KG1 (cell line): ENCODE data around the gene HDAC9.

ENCODE experiments used
- DNase-seq: peaks from one replicate; lab custom pipeline; 2025; lab: John Stamatoyannopoulos, UW

HDAC9 gene

GRCh38 chr7:18659746-18660145 is 164.2 kb downstream of the HDAC9 start:
- no peak for DNase-seq

GRCh38 chr7:18663321-18663720 is 167.8 kb downstream of the HDAC9 start:
- peak; percentile 55 for DNase-seq

- peak; percentile 59 for DNase-seq
Observed at GRCh38 chr7:18666107-18666728, 170.7 kb downstream of the HDAC9 start.

- DNase-seq: no peak
Observed at GRCh38 chr7:18667466-18667865, 171.9 kb downstream of the HDAC9 start.

- DNase-seq: no peak
Observed at GRCh38 chr7:18671176-18671575, 175.6 kb downstream of the HDAC9 start.

- no peak for DNase-seq
Observed at GRCh38 chr7:18675579-18675978, 180.0 kb downstream of the HDAC9 start.

DNA sequence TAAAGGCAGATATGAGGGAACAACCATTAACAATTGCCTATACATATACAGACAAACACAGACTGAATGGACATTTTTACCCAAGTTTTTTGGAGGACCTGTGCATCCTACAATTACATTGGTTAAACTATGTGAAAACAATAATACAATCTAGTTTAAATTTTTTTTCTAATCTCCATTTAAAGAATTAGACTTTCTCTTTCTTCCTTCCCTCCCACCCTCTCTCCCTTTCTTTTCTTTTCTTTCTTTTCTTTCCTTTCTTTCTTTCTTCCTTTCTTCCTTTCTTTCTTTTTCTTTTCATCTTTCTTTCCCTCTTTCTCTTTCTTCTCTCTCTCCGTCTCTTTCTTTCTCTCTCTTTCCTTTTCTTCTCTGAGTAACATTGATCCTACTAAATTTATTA is 183.7 kb downstream of the HDAC9 start:
- DNase-seq: no peak

- DNase-seq: no peak
Observed at GRCh38 chr7:18680576-18680975, 185.0 kb downstream of the HDAC9 start.

GRCh38 chr7:18684916-18685315 is 189.4 kb downstream of the HDAC9 start:
- no peak for DNase-seq

DNA sequence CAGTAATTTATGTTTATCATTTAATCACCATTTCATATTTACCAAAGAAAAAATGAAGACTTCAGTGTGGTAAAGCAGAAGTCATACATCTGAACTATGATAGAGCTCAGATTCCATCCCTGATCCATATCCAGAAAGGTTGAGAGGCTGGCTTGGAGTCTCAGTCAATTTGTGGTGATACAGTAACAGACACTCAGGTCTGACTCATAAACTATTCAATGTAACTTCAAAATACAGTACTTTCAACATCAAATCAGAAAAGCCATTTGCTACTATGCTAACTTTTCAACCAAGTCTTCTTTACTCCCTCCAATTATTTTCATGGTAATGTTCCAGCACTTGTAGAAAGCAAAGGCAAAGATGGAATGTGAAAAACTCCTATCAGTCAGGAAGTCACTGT is 190.4 kb downstream of the HDAC9 start:
- no peak for DNase-seq

- DNase-seq: no peak
Observed at GRCh38 chr7:18689551-18689950, 194.0 kb downstream of the HDAC9 start.

DNA sequence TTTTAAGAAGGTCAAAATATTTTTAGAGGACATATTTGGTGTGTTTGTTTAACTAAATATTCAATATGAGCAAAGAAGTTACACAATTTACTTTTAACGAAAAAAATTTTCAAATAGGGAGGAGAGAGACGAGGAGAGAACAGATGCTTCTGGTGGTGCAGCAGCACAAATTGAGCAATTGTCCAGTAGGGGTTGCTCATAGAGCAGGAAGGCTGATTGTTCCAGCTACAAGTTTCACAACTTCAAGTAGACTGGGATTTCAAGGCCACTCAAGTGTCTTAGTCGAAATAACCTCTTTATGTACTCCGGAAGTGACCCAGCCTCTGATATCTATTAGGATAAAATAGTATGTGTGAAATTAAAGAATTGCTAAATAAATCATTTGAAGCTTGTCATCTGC is 197.9 kb downstream of the HDAC9 start:
- no peak for DNase-seq

DNA sequence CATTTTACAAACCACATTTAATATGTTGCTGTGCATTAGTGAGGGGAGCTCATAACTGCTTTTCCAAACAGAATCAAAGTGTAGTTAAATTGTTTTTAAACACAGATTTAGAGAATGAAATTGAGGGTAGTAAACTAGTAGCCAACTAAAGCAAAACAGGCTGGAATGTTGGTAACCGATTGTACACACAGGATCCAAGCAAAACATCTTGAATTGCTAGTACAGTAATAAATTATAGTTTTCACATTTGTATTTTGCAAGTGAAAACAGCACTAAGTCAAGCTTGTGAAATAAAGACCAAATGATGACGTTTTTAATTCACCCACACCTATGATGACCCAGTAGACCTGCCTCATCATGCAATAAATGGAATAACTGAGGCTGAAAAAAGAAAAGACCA is 198.3 kb downstream of the HDAC9 start:
- DNase-seq: no peak

DNA sequence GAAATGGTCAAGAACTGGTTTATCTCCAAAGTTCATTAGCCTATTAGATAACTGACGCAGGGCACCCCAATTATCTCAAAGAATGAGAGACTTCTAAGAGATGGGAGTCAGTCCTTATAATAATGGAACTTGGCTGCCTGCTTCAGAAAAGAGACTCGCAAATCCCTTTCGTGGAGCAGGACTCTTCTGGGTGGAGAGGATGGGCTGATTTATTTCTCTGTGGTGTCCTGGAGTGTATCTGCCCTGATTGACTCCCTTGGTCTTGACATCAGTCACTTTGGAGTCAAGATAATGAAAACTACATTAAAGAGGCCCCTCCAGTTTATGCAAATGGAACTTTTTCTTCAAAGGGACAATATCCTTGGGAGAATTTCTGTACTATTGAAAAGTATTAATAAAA is 198.9 kb downstream of the HDAC9 start:
- no peak for DNase-seq

GRCh38 chr7:18694911-18695310 is 199.4 kb downstream of the HDAC9 start:
- DNase-seq: no peak

DNA sequence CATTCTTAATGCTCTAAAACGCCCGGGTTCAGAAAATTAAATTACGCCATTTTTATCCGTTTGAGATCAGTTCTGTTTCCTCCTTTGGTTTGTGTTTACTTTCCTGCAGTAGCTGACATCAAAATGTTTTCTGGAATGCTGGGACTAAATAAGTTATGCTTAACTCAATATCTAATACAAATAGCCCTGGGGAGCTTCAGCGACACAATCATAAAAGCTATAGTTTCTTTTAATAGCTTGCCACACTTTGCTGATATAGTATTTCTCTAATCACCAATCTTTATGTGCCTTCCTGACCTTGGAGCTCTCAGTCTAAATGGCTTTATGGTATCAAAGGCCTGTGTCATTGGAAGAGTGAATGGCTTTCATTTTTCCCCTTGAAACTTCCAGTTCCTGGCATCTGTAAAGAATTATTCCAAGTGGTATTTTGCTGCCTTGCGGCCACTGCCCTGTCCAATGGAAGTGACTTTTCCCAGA is 202.7 kb downstream of the HDAC9 start:
- no peak for DNase-seq

DNA sequence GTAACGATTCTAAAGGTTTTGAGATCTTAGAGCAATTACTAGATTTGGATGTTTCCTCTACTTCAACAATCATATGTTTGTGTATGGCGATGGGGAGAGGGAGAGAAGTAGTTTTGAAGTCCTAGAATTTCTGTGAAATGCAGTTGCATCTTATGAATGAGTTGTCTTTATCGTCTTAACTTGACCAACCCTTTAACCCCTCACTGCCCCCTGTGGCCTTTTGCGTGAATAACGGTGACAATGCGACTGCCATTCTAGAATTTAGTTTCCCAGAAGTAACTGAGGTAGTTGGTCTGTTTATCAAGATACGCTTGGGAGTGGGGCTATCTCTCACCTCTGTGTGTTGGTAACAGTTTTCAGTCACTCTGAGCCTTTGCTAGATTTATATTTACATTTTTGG is 204.6 kb downstream of the HDAC9 start:
- no peak for DNase-seq

DNA sequence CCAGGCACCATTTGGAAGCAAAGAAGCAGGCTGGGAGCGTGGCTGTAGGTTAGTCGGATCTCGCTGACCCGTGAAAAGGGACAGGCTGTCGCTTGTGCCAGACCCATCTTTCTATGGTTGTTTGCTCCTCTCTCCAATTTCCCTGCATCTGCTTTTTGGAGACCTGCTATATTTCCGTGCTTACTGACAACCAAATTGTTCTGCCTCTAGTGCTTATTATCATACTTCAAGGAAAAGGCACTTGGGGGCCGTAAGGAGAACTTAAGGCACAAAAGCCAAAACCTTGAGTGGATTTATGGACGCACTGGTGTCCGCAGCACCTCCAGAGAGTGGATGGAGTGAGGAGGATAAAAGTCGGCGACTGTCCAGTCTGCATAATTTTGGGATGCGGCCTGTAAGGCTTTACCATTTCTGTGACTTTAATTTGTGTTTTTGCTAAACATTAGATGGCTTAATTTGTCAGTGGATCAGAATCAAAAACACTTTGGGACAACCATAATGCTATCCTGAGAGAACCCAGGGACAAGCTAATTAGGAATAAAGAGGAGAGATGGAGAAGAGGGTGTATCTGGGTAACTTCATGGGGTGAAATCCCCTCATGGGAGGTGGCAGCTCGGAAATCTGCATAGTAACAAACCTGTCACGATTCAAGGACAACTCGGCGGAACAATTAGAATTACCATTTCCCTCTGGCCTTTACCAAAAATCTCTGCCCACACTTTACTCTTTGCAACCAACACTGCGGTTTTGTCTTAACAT is 206.7 kb downstream of the HDAC9 start:
- no peak for DNase-seq

DNA sequence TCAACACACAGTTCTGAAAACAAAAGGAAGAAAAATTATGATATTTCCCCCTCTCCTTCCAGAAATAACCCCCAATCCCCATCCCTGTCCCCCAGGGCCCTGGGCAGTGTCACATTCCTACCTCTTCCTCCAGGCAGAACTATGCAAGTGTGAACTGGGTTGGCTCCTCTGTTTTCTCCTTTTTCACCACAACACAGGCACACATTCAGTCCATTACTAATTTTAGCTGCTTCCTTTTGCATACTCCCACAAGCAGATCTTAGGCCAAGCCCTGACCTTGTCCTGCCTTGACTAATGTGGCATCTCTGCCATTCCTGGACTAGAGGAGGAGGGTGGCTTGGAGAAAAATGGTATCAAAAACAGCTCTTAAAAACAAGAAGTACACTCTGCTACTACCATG is 208.1 kb downstream of the HDAC9 start:
- DNase-seq: no peak

DNA sequence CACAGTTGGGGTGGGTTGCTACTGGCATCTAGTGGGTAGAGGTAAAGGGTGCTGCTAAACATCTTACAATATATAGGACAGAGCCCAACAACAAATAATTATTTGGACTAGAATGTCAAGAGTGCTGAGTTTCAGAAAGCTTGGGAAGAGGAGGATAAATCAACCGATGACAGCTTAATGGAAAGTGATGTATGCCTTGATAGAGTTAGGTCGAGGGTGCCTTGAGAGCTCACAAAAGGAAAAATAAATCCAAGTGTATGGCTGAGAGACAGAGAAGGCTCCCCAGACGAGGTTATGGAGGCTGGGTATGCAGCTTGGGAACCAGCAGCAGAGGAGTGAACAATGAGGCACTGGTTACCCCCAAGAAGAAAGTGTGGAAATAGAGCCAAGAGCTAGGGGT is 211.1 kb downstream of the HDAC9 start:
- no peak for DNase-seq

DNA sequence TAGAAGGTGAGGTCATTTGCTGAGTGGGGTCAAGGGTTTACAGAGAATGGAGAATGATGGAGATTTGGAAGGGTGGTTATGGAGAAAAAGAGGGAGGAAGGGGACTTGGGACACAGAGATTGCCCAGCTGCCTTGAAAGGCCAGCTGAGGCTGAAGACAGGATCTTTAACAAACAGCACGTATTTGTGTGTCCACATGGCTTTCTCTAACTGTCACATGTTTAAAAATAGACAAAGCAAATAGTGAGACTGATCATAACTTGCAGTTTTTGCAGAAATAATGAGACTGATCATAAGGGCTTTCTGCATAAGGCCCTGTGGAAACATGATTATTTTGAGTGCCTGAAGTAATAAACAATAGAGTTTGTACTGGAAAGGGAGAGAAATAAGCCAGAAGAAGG is 212.7 kb downstream of the HDAC9 start:
- no peak for DNase-seq

DNA sequence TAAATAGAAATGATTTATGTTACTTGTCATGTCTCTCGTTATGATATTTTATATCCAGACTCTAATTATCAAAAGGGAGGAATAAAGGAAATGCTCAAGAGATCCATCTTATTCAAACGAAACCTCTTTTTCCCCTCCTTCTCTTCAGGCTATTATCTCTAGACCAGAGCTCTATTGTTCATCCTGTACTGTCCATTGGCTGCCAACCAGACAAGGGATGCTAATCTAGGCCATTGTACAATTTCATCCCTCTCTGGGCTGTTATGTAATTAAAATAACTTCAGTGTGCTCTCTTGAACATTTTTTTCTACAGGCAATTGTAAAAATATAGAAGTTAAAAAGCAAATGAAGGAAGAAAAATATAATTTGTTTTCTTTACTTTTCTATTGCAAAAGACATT is 220.4 kb downstream of the HDAC9 start:
- no peak for DNase-seq

DNA sequence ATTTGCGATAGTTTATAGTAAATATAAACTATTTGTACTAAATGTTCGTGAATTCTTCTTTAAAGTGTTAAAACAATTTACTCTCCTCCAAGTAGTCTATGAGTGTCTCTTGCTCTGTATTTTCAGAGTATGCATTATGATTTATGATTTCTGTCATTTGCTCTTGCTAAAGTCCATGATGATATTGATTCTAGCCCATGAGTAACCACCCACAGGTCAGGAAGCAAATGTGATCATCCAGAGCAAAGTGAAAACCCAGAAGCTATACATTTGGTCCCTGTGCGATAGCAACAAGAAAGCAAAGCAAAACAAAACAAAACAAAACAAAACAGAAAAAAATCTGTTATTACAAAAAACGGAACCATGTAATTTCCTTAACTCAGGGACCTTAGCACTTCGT is 225.9 kb downstream of the HDAC9 start:
- no peak for DNase-seq

DNA sequence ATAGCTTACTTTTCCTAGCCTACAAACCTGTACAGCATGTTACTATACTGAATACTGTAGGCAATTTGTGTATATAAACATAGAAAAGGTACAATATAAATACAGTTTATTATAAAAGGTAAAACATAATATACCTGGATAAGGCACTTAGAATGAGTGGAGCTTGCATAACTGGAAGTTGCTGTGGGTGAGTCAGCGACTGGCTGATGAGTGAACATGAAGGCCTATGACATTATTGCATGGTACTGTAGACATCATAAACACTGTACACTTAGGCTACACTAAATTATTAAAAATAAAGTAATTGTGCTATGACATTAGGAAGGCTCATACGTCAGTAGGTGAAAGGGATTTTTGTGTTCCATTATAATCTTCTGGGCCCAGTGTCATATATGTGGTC is 228.8 kb downstream of the HDAC9 start:
- DNase-seq: no peak
